HepG2 (cell line): ENCODE data around the gene TNS1. TPM values are rescaled to one million over a fixed set of nuclear protein-coding genes. Genes with fewer than 3 reads are reported as not detected.

Source experiments
- AGO2 ChIP-seq: fragments of 200-400 bp; formaldehyde crosslinking; optimal IDR thresholded peaks from 2 replicates; pipeline ENCODE3; 2017; ENCODE audit warnings: mild to moderate bottlenecking, low read depth, low read length, moderate library complexity
- ATRX ChIP-seq: sonication (generic); formaldehyde crosslinking; IDR thresholded peaks from 2 replicates; pipeline ENCODE4 v1.4.0; 2020; ENCODE audit warnings: missing genetic modification reagents, borderline replicate concordance
- CENPBD1 ChIP-seq: sonication (generic); formaldehyde crosslinking; IDR thresholded peaks from 2 replicates; pipeline ENCODE4 v1.8.0; 2022; ENCODE audit warnings: missing genetic modification reagents, low read depth, mild to moderate bottlenecking, borderline replicate concordance
- CENPX ChIP-seq: sonication (generic); formaldehyde crosslinking; IDR thresholded peaks from 2 replicates; pipeline ENCODE4 v1.9.0; 2021; ENCODE audit warnings: mild to moderate bottlenecking, missing genetic modification reagents, moderate library complexity
- GPBP1L1 ChIP-seq: sonication (generic); formaldehyde crosslinking; IDR thresholded peaks from 2 replicates; pipeline ENCODE4 v1.5.0; 2020; ENCODE audit warnings: mild to moderate bottlenecking, missing genetic modification reagents
- LBX2 ChIP-seq: sonication (generic); formaldehyde crosslinking; IDR thresholded peaks from 2 replicates; pipeline ENCODE4 v1.5.0; 2020; ENCODE audit warnings: missing genetic modification reagents, mild to moderate bottlenecking, borderline replicate concordance
- LRRFIP1 ChIP-seq: sonication (generic); formaldehyde crosslinking; conservative IDR thresholded peaks from 2 replicates; pipeline ENCODE4 v1.4.0; 2020; ENCODE audit warnings: missing genetic modification reagents
- MZF1 ChIP-seq: sonication (generic); formaldehyde crosslinking; IDR thresholded peaks from 2 replicates; pipeline ENCODE4 v1.8.1; 2023; ENCODE audit warnings: mild to moderate bottlenecking, missing genetic modification reagents, borderline replicate concordance
- NRL ChIP-seq: sonication (generic); formaldehyde crosslinking; IDR thresholded peaks from 2 replicates; pipeline ENCODE4 v1.5.0; 2020; ENCODE audit warnings: missing genetic modification reagents, mild to moderate bottlenecking, moderate library complexity, borderline replicate concordance
- PAX8 ChIP-seq: sonication (generic); formaldehyde crosslinking; IDR thresholded peaks from 2 replicates; pipeline ENCODE4 v1.8.0; 2022; ENCODE audit warnings: mild to moderate bottlenecking, missing genetic modification reagents, borderline replicate concordance
- PITX1 ChIP-seq: sonication (generic); formaldehyde crosslinking; IDR thresholded peaks from 2 replicates; pipeline ENCODE4 v1.5.1; 2020; ENCODE audit warnings: mild to moderate bottlenecking, missing genetic modification reagents
- PPARG ChIP-seq: conservative IDR thresholded peaks from 2 replicates; pipeline ENCODE4 v1.6.1; 2016; ENCODE audit warnings: missing biosample characterization, missing genetic modification reagents
- RBM39 ChIP-seq: fragments of 200-400 bp; formaldehyde crosslinking; IDR thresholded peaks from one replicate; pipeline ENCODE4 v1.6.1; 2018; ENCODE audit warnings: antibody characterized with exemption, mild to moderate bottlenecking, low read depth, low read length; ENCODE audit not compliant: poor library complexity, severe bottlenecking
- RELA ChIP-seq: sonication (generic); formaldehyde crosslinking; IDR thresholded peaks from 2 replicates; pipeline ENCODE4 v1.4.0; 2020; ENCODE audit warnings: missing genetic modification reagents
- REPIN1 ChIP-seq: sonication (generic); formaldehyde crosslinking; IDR thresholded peaks from 2 replicates; pipeline ENCODE4 v1.8.0; 2022; ENCODE audit warnings: missing genetic modification reagents, low read depth, mild to moderate bottlenecking, borderline replicate concordance
- RORA ChIP-seq: sonication (generic); formaldehyde crosslinking; IDR thresholded peaks from 2 replicates; pipeline ENCODE4 v1.5.0; 2020; ENCODE audit warnings: mild to moderate bottlenecking, missing genetic modification reagents, moderate library complexity
- SMARCE1 ChIP-seq: fragments of 450-650 bp; IDR thresholded peaks from 2 replicates; pipeline ENCODE4 v1.6.1; 2017; ENCODE audit warnings: borderline replicate concordance
- SYNCRIP ChIP-seq: fragments of 200-400 bp; formaldehyde crosslinking; IDR thresholded peaks from 2 replicates; pipeline ENCODE4 v1.6.1; 2018; ENCODE audit warnings: mild to moderate bottlenecking, low read depth, low read length; ENCODE audit not compliant: insufficient read depth
- ZFP1 ChIP-seq: IDR thresholded peaks from 2 replicates; pipeline ENCODE4 v1.6.1; 2016
- ZNF101 ChIP-seq: sonication (generic); formaldehyde crosslinking; IDR thresholded peaks from 2 replicates; pipeline ENCODE4 v1.4.0; 2020; ENCODE audit warnings: mild to moderate bottlenecking, low read depth, missing genetic modification reagents, borderline replicate concordance
- ZNF589 ChIP-seq: sonication (generic); formaldehyde crosslinking; conservative IDR thresholded peaks from 2 replicates; pipeline ENCODE4 v1.8.0; 2022; ENCODE audit warnings: mild to moderate bottlenecking, moderate library complexity, missing genetic modification reagents
- ZNF672 ChIP-seq: sonication (generic); formaldehyde crosslinking; IDR thresholded peaks from 2 replicates; pipeline ENCODE4 v1.8.1; 2022; ENCODE audit warnings: missing genetic modification reagents
- ZNF749 ChIP-seq: sonication (generic); formaldehyde crosslinking; IDR thresholded peaks from 2 replicates; pipeline ENCODE4 v1.8.0; 2022; ENCODE audit warnings: mild to moderate bottlenecking, missing genetic modification reagents, moderate library complexity, borderline replicate concordance
- polyA plus RNA-seq, 8 experiments: library from polyadenylated mRNA; depleted of rRNA in 3 of 8; stranded (reverse) in 7 of 8; unstranded in 1 of 8; fragments of >200 nt; fragmentation: Illumina TruSeq in 4 of 8; extraction: Trizol in 4 of 8; gene quantifications; 2 replicates each; pipeline versions ENCODE4 v1.2.1 to v1.2.3, GENCODE V29; 2011 to 2016; ENCODE audit warnings: low read depth in 4 of 8, missing spikeins in 1 of 8, mixed read lengths in 1 of 8; ENCODE audit not compliant: insufficient read depth in 1 of 8
- total RNA-seq, 5 experiments: library from RNA; depleted of rRNA; stranded (reverse); fragments of >200 nt; fragmentation: Illumina TruSeq; extraction: Trizol; gene quantifications; 2 replicates each; pipeline ENCODE4 v1.2.3, GENCODE V29; 2016; ENCODE audit warnings: low read depth in 1 of 5

TNS1 gene
- total and polyA plus RNA-seq, 2 of the 13 experiments (the other 11 are each of a cell fraction or from before 2014, with no cell fraction given): 1.9 to 118 TPM

GRCh38 chr2:217785544-217786045, 217.2 kb downstream of the TNS1 start (continued):
- TF ChIP-seq RORA (CRISPR knock-in tag) (no peak), CENPX (CRISPR knock-in tag) (no peak), ZNF589 (no peak), PPARG (no peak), SMARCE1 (no peak), ZNF749 (CRISPR knock-in tag) (no peak), SYNCRIP (no peak), ZFP1 (CRISPR knock-in tag) (no peak), PAX8 (CRISPR knock-in tag) (no peak), MZF1 (CRISPR knock-in tag) (no peak), ZNF672 (CRISPR knock-in tag) (no peak), RELA (CRISPR knock-in tag) (no peak), LRRFIP1 (CRISPR knock-in tag) (no peak), REPIN1 (CRISPR knock-in tag) (0 out of 2 replicates have a peak, but pooled peaks have one; percentile 48), ZNF101 (CRISPR knock-in tag) (no peak), CENPBD1 (CRISPR knock-in tag) (no peak), AGO2 (no peak), ATRX (CRISPR knock-in tag) (no peak), RBM39 (no peak), PITX1 (CRISPR knock-in tag) (no peak), LBX2 (CRISPR knock-in tag) (no peak), NRL (CRISPR knock-in tag) (no peak; the same call in 1 of the 2 replicates), GPBP1L1 (CRISPR knock-in tag) (no peak)
